Measurements from ENCODE around the gene INHBE. TPM values are rescaled to one million over a fixed set of nuclear protein-coding genes. Genes with fewer than 3 reads are reported as not detected.

Gene INHBE
- total RNA-seq, 1 donor from 2014 or later = 0.26 TPM

DNA sequence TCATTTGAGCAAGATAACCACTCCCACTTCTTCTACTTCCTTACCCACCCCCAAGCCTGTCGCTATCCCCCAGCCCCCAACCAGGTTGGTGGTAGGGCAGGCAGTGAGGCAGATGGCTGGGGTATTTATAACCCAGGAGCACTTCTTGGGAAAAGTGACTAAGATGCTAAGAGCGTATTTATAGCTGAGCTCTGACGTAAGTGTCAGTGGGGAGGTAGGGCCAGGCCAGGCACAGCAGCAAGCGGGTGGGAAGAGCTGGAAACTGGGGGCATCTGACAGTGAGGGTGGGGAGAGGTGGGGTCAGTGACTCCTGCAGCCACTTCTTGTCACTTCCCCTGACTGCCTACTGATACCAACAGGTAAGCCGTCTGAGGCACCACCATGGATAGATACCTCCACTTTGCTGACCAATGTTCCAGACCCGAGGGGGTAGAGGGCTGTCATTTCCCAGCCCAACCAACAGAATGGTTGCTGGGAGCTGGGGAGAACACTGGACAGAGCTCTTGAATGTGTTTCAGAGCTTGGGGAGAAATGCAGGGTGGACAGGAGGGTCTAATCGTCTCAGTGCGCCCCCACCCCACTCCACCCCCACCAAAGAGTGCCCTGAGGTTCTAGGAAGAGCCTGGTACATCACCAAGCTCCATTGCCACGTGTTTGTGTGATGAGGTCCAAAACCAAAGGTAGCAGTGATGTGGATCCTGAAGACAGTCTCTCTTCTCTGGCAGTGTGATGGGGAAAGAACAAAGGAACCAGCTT lies 2.7 kb upstream of the INHBE start:
- TF ChIP-seq CTCF (IDR thresholded peaks at IDR 0.05; ENCODE audit: insufficient read depth, low read length, severe bottlenecking) = no peak
- DNase-seq (ENCODE audit: low read depth) = no peak
- Histone ChIP-seq H3K4me3 (ENCODE audit: low read depth, low read length) (no peak overlapping the region), H3K36me3 (ENCODE audit: control insufficient read depth, insufficient read depth, low read length) (no peaks in the 10 kb centered on the region), H3K27me3 (ENCODE audit: control insufficient read depth, insufficient read depth, low read length) (no peaks in the 10 kb centered on the region)
- FAIRE-seq = no peak

DNA sequence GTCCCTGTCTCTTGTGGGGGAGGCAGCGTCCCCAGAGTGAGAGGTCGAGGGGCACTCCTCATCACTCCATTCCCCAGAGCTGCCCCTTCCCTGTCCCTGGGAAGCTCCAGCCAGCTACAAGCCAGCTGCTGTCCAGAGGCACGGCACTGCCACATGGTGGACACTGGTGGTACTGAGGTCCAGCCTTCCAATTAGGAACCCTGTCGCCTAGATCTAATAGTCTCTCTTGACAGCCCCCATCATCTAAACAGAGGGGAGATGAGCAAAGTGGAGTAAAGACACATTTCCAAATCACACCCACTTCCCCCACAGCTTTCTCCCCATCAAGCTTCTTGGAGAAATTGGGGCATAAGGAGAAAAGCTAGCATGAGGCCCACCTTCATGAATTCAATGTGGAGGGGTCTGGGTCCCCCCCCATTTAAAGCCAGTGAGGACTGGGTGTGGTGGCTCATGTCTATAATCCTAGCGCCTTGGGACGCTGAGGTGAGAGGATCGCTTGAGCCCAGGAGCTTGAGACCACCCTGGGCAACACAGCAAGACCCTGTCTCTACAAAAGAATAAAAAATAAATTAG lies 2.1 kb upstream of the INHBE start:
- Histone ChIP-seq H3K4me3 (ENCODE audit: low read depth, low read length) (no peak overlapping the region), H3K36me3 (ENCODE audit: control insufficient read depth, insufficient read depth, low read length) (no peaks in the 10 kb centered on the region), H3K27me3 (ENCODE audit: control insufficient read depth, insufficient read depth, low read length) (no peaks in the 10 kb centered on the region)
- FAIRE-seq (no peak), DNase-seq (ENCODE audit: low read depth) (peak; percentile 59)
- TF ChIP-seq CTCF (IDR thresholded peaks at IDR 0.05; ENCODE audit: insufficient read depth, low read length, severe bottlenecking) = peak; percentile 93

DNA sequence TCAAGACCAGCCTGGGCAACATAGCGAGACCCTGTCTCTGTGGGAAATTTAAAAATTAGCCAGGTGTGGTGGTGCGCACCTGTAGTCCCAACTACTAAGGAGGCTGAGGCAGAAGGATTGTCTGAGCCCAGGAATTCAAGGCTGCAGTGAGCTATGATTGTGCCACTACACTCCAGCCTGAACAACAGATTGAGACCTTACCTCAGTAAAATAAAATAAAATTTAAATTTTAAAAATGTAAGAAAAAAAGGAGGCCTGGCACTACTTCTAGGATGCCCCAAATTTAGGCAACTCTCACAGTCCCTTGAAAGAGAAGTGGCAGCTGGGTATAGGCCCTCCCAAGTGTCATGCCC lies 918 bp upstream of the INHBE start:
- FAIRE-seq (no peak), DNase-seq (ENCODE audit: low read depth) (no peak)
- Histone ChIP-seq H3K36me3 (ENCODE audit: control insufficient read depth, insufficient read depth, low read length) (no peaks in the 10 kb centered on the region), H3K27me3 (ENCODE audit: control insufficient read depth, insufficient read depth, low read length) (no peaks in the 10 kb centered on the region), H3K4me3 (ENCODE audit: low read depth, low read length) (no peak overlapping the region)
- no peak for TF ChIP-seq CTCF (IDR thresholded peaks at IDR 0.05; ENCODE audit: insufficient read depth, low read length, severe bottlenecking)

DNA sequence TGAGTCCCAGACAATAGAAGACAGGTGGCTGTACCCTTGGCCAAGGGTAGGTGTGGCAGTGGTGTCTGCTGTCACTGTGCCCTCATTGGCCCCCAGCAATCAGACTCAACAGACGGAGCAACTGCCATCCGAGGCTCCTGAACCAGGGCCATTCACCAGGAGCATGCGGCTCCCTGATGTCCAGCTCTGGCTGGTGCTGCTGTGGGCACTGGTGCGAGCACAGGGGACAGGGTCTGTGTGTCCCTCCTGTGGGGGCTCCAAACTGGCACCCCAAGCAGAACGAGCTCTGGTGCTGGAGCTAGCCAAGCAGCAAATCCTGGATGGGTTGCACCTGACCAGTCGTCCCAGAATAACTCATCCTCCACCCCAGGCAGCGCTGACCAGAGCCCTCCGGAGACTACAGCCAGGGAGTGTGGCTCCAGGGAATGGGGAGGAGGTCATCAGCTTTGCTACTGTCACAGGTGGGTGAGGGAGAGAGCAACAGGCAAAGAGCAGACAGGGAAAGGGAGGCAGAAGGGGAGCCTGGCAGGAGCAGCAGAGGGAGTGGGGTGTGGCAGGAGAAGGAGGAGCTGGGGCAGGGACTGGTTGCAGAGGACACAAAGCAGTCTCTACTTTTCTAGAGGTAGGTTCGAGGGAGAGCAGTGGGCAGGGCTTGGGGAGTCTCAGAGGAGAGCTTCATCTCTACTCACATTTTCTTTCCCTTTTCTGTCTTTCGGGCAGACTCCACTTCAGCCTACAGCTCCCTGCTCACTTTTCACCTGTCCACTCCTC lies 452 bp downstream of the INHBE start:
- no peak for FAIRE-seq
- Histone ChIP-seq H3K4me3 (ENCODE audit: low read depth, low read length) (no peak overlapping the region), H3K27me3 (ENCODE audit: control insufficient read depth, insufficient read depth, low read length) (no peaks in the 10 kb centered on the region), H3K36me3 (ENCODE audit: control insufficient read depth, insufficient read depth, low read length) (no peaks in the 10 kb centered on the region)
- no peak for TF ChIP-seq CTCF (IDR thresholded peaks at IDR 0.05; ENCODE audit: insufficient read depth, low read length, severe bottlenecking)
- DNase-seq (ENCODE audit: low read depth) = no peak

- DNase-seq (ENCODE audit: low read depth) (peak; percentile 41), FAIRE-seq (no peak)
- Histone ChIP-seq H3K36me3 (ENCODE audit: control insufficient read depth, insufficient read depth, low read length) (no peaks in the 10 kb centered on the region), H3K27me3 (ENCODE audit: control insufficient read depth, insufficient read depth, low read length) (peaks cover 5% of the 10 kb centered on the region), H3K4me3 (ENCODE audit: low read depth, low read length) (no peak overlapping the region)
- peak; percentile 87 for TF ChIP-seq CTCF (IDR thresholded peaks at IDR 0.05; ENCODE audit: insufficient read depth, low read length, severe bottlenecking)
These were observed 1.1 kb downstream of the INHBE start for GRCh38 chr12:57456145-57456700.

All from bronchial epithelial cell (primary cell).